Sigmoid colon (tissue), 7 donors: ENCODE data around the gene ATP2B2. TPM values are rescaled to one million over a fixed set of nuclear protein-coding genes. Genes with fewer than 3 reads are reported as not detected.

Experiments
- DNase-seq: peaks from one replicate; pipeline ENCODE4 v3.0.0-alpha.2; 2019
- H3K27ac ChIP-seq, 4 donors: fragments of 200-600 bp; sonication (generic); one replicate each; pipeline ENCODE4 v1.5.1; 2016 to 2019; ENCODE audit warnings: mild to moderate bottlenecking in 1 of 4
- H3K27me3 ChIP-seq, 3 donors: fragments of 200-600 bp; sonication (generic); one replicate each; pipeline ENCODE4 v1.5.1; 2019; ENCODE audit warnings: mild to moderate bottlenecking in 1 of 3
- H3K36me3 ChIP-seq, 4 donors: fragments of 200-600 bp; sonication (generic); one replicate each; pipeline ENCODE4 v1.5.1; 2016 to 2019
- H3K4me1 ChIP-seq, 4 donors: fragments of 200-600 bp; sonication (generic); one replicate each; pipeline ENCODE4 v1.5.1; 2017 to 2019
- H3K4me3 ChIP-seq, 4 donors: fragments of 200-600 bp; sonication (generic); one replicate each; pipeline ENCODE4 v1.5.1; 2017 to 2019; ENCODE audit warnings: mild to moderate bottlenecking in 2 of 4, moderate library complexity in 1 of 4
- H3K9me3 ChIP-seq, 4 donors: fragments of 200-600 bp in 3 of 4; sonication (generic) in 3 of 4; one replicate each; pipeline versions ENCODE4 v1.5.1 to v1.6.1; 2013 to 2019
- EP300 ChIP-seq, 4 donors: sonication (generic); formaldehyde crosslinking; IDR thresholded peaks; one replicate each; pipeline ENCODE4 v1.6.1; 2017; ENCODE audit warnings: antibody characterized with exemption in 4 of 4
- POLR2A ChIP-seq, 2 donors: fragments of 450-650 bp; IDR thresholded peaks; one replicate each; pipeline ENCODE4 v1.6.1; 2016; ENCODE audit warnings: antibody characterized with exemption in 2 of 2, mild to moderate bottlenecking in 2 of 2, moderate library complexity in 2 of 2
- POLR2AphosphoS5 ChIP-seq, 4 donors: sonication (generic); formaldehyde crosslinking; IDR thresholded peaks; one replicate each; pipeline ENCODE4 v1.6.1; 2017; ENCODE audit warnings: antibody characterized with exemption in 4 of 4
- WGBS, 2 donors: extraction: QIAGEN DNeasy Blood & Tissue Kit; methylation state at CpG; one replicate each; pipeline ENCODE4 v1.1.7; 2013; 5-methylcytosine and 5-hydroxymethylcytosine counted together
- intact Hi-C: fragments of 100-400 bp; cut with DNase I; formaldehyde crosslinking; loops from one replicate; pipeline ENCODE4 v1.15.1; 2023
- polyA plus RNA-seq, 3 donors: library from polyadenylated mRNA; stranded (reverse); fragments of 200-250 nt; gene quantifications; one replicate each; pipeline ENCODE4 v1.2.3, GENCODE V29; 2013
- total RNA-seq, 4 donors: library from RNA; depleted of rRNA; stranded (reverse); fragments of >200 nt; gene quantifications; one replicate each; pipeline ENCODE4 v1.1.0, GENCODE V29; 2016
- TF ChIP-seq, protein P1 (sequence below), 4 experiments: fragments of 450-650 bp in 3 of 4; fragments of 200-600 bp in 1 of 4; IDR thresholded peaks; one replicate each; pipeline ENCODE4 v1.5.1; 2016 to 2019; ENCODE audit warnings: antibody characterized with exemption in 4 of 4, mild to moderate bottlenecking in 3 of 4, moderate library complexity in 2 of 4
- donor health status: healthy with polysubstance abuse.
- donor health status: Bipolar disorder and iron deficiency.
- donor health status: healthy.

Gene ATP2B2
- total and polyA plus RNA-seq, 7 donors = under 0.01 to 0.83 (median 0.23) TPM; not detected in 3

DNA sequence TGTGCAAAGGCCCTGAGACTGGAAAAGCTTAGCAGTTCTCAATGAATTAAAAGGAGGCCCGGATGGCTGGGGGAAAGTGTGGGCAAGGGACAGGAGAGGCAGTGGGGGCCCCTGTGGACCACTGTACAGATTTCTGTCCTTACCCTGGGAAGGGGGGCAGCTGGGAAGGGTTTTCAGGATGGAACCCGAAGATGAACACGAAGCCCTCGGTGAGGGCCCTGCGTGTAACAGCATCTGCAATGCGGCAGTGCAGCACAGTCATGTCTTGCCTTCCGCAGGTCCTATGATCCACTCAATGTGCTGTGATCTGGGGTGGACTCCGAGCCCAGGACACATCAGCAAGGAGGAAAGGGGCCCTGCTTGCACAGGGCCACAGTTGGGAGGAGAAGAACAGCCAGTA, 7.9 kb upstream of the ATP2B2 start:
- no peak overlapping the region for H3K4me3 ChIP-seq
- intact Hi-C loops = no loop called here
- no peak for DNase-seq
- H3K4me1 ChIP-seq = peaks cover 0 to 6% (median 0%) of the 10 kb centered on the region in 4 donors
- H3K36me3 ChIP-seq = no peaks in the 10 kb centered on the region
- H3K27me3 ChIP-seq = peaks cover 0 to 3% (median 0%) of the 10 kb centered on the region in 3 donors
- TF ChIP-seq POLR2A (IDR thresholded peaks at IDR 0.05) (no peak), EP300 (IDR thresholded peaks at IDR 0.05) (no peak), POLR2AphosphoS5 (IDR thresholded peaks at IDR 0.05) (no peak)
- TF ChIP-seq, protein P1, sequence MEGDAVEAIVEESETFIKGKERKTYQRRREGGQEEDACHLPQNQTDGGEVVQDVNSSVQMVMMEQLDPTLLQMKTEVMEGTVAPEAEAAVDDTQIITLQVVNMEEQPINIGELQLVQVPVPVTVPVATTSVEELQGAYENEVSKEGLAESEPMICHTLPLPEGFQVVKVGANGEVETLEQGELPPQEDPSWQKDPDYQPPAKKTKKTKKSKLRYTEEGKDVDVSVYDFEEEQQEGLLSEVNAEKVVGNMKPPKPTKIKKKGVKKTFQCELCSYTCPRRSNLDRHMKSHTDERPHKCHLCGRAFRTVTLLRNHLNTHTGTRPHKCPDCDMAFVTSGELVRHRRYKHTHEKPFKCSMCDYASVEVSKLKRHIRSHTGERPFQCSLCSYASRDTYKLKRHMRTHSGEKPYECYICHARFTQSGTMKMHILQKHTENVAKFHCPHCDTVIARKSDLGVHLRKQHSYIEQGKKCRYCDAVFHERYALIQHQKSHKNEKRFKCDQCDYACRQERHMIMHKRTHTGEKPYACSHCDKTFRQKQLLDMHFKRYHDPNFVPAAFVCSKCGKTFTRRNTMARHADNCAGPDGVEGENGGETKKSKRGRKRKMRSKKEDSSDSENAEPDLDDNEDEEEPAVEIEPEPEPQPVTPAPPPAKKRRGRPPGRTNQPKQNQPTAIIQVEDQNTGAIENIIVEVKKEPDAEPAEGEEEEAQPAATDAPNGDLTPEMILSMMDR (IDR thresholded peaks at IDR 0.05) = no peak
- 86 to 89% methylated on average over 8 of the region's 8 CpGs for WGBS, 2 donors
- no peaks in the 10 kb centered on the region for H3K9me3 ChIP-seq
- no peak overlapping the region for H3K27ac ChIP-seq

DNA sequence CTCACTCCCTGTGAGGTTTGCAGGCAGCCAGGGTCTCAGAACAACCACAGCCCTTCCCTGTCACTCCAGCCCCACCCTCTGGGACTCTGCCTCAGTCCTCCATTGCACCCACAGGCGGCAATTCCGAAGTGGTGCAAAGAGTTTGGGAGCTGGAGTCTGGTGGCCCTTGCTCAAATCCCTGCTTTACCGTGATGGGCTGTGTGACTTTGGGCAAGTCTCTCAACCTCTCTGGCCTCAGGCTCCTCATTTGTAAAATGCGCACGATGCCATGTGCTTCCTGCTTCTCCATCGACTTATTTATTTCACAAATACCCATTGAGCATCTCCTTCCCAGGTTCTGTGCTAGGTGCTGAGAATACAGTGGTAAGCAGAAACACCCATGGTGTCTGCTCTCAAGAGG, 7.3 kb upstream of the ATP2B2 start:
- Histone ChIP-seq H3K4me3 (no peak overlapping the region), H3K4me1 (peaks cover 0 to 6% (median 0%) of the 10 kb centered on the region in 4 donors), H3K9me3 (no peaks in the 10 kb centered on the region), H3K27me3 (peaks cover 0 to 3% (median 0%) of the 10 kb centered on the region in 3 donors), H3K36me3 (no peaks in the 10 kb centered on the region), H3K27ac (no peak overlapping the region)
- intact Hi-C loops = no loop called here
- DNase-seq = no peak
- TF ChIP-seq POLR2AphosphoS5 (IDR thresholded peaks at IDR 0.05) = no peak
- TF ChIP-seq, protein P1 (IDR thresholded peaks at IDR 0.05) = no peak
- TF ChIP-seq POLR2A (IDR thresholded peaks at IDR 0.05) = no peak
- no peak for TF ChIP-seq EP300 (IDR thresholded peaks at IDR 0.05)
- 86 to 91% methylated on average over 6 of the region's 6 CpGs for WGBS, 2 donors

DNA sequence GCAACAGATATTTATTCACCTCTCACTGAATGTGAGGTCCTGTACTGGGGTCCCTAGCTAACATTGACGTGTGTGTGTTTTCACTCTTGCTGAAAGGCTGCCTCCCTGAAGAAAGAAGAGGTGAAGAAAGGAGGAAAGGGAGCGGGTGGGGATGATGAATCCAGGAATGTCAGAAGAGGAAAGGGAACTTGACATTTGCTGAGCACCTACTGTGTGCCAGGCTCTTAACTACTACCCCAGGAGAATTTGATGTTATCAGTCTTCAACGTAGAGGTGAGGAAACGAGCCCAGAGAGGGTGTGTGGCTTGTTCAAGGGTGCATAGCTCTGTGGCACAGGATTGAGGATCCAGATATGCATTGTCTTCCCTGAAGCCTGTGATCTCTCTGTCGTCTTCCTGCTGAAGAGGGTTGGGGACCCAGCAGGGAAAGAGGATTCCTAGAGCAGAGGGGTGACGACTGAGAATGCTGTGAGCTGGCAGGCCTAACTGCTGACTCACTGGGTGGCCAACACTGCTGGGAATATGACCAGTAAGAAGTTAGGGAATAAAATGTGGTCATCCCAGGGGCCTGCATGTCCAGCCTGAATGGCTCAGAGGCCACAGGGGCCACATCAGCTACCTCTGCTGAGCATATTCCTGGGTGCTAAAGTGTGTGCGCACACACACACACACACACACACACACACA, 6.6 kb upstream of the ATP2B2 start:
- Histone ChIP-seq H3K9me3 (no peaks in the 10 kb centered on the region), H3K27me3 (peaks cover 0 to 3% (median under 1%) of the 10 kb centered on the region in 3 donors), H3K4me1 (peaks cover 0 to 4% (median 0%) of the 10 kb centered on the region in 4 donors), H3K4me3 (no peak overlapping the region), H3K36me3 (no peaks in the 10 kb centered on the region), H3K27ac (no peak overlapping the region)
- TF ChIP-seq POLR2A (IDR thresholded peaks at IDR 0.05) (no peak), EP300 (IDR thresholded peaks at IDR 0.05) (no peak), POLR2AphosphoS5 (IDR thresholded peaks at IDR 0.05) (no peak)
- TF ChIP-seq, protein P1 (IDR thresholded peaks at IDR 0.05) = no peak
- WGBS, 2 donors = 56 to 67% methylated on average over 7 of the region's 7 CpGs
- intact Hi-C loops = no loop called here
- no peak for DNase-seq

DNA sequence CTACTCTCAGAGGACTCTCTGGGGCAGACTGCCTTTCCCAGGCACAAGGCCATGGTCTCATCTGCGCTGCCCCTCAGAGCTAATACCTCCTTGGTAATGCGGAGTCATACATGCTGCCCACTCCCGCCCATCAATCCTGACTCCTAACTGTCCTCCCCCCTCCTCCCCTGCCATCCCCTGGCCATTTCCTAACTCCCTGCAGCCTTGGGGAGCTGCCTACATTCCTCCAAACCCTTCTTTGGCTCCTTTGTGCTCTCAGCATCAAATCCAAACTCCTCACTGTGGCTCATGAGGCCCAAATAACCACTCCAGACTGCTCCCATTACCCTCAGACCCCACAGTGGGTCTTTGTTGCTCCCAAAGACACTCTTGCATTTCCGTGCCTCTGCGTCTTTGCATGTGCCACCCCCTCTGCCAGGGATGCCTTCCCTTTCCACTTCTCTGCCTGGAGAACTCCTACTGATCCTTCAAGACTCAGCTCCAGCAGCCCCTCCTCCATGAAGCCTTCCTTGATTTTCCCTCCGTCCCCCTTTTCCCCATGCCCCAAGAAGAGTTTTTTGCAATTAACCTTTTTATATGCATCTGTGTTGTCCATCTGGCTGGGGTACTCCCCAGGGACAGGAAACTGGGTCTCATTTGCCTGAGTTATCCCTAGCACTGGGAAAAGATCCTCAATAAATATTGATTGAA, 5.5 kb upstream of the ATP2B2 start:
- no peaks in the 10 kb centered on the region for H3K9me3 ChIP-seq
- no peak overlapping the region for H3K4me3 ChIP-seq
- intact Hi-C loops = no loop called here
- no peak for TF ChIP-seq EP300 (IDR thresholded peaks at IDR 0.05)
- no peak overlapping the region for H3K27ac ChIP-seq
- no peak for DNase-seq
- 79 to 85% methylated on average over 6 of the region's 6 CpGs for WGBS, 2 donors
- peaks cover 4 to 14% (median 11%) of the 10 kb centered on the region in 3 donors for H3K27me3 ChIP-seq
- peaks cover 0 to 2% (median 1%) of the 10 kb centered on the region in 4 donors for H3K4me1 ChIP-seq
- no peaks in the 10 kb centered on the region for H3K36me3 ChIP-seq

DNA sequence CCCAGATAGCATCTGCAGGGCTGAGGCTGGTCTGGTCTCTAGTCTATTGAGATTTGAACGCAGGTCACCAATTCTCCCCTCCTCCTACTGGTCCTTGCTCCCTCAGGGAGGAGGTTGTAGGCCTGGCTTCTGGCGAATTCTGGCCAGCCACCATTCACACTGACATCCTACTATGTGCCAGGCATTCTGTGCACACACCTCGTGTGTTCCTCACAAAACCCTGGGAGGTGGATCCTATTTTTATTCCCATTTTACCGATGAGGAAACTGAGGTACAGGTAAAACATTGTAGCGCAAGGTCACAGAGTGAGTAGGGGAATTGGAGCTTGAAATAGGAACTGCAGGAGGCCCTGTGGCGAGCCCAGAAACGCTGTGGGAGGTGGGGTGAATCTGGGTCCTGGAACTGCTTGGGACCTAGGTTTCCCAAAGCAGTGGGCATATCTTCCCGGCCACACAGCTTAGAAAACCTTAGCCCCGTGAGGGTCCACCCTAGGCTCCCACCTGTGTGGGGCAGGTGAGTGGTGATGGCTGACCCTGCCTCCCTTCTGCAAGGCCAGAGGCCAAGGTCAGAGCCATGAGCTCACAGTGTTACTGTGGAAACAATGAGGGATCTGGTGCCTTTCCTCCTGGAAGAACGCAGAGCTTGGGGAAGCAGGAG, 4.8 kb upstream of the ATP2B2 start:
- intact Hi-C loops = no loop called here
- TF ChIP-seq POLR2A (IDR thresholded peaks at IDR 0.05) (no peak), POLR2AphosphoS5 (IDR thresholded peaks at IDR 0.05) (no peak), EP300 (IDR thresholded peaks at IDR 0.05) (no peak)
- TF ChIP-seq, protein P1 (IDR thresholded peaks at IDR 0.05) = no peak
- Histone ChIP-seq H3K27ac (no peak overlapping the region), H3K36me3 (no peaks in the 10 kb centered on the region), H3K4me3 (no peak overlapping the region), H3K4me1 (peaks cover 0 to 9% (median 8%) of the 10 kb centered on the region in 4 donors), H3K9me3 (no peaks in the 10 kb centered on the region), H3K27me3 (peaks cover 6 to 21% (median 18%) of the 10 kb centered on the region in 3 donors)
- no peak for DNase-seq
- WGBS, 2 donors = 55 to 80% methylated on average over 10 of the region's 10 CpGs
